Astrocyte of the cerebellum (primary cell): ENCODE results near the gene PARD3B.

Experiments used
- DNase-seq: peaks from one replicate; pipeline ENCODE4 v3.0.0-alpha.2; 2011; ENCODE audit warnings: low read depth
- H3K4me3 ChIP-seq: 2 replicates; pipeline ENCODE4 v1.5.1; 2011; ENCODE audit warnings: mild to moderate bottlenecking, low read depth, low read length, moderate library complexity
- CTCF ChIP-seq: IDR thresholded peaks from 2 replicates; pipeline ENCODE4 v1.5.1; 2012; ENCODE audit warnings: low read length, low read depth, moderate library complexity, mild to moderate bottlenecking; ENCODE audit errors: missing control alignments
- in situ Hi-C: cut with HindIII; loops from 2 replicates; pipeline ENCODE4 v1.10.0; 2017; ENCODE audit warnings: low sequenced_read_pairs

PARD3B gene

GRCh38 chr2:205161156-205161839 lies 616.0 kb downstream of the PARD3B start:
- in situ Hi-C loops: no loop called here
- no peak for TF ChIP-seq CTCF
- H3K4me3 ChIP-seq: no peak overlapping the region
- no peak for DNase-seq

GRCh38 chr2:205166745-205167144 lies 621.5 kb downstream of the PARD3B start:
- in situ Hi-C loops: no loop called here
- TF ChIP-seq CTCF: no peak
- no peak for DNase-seq
- no peak overlapping the region for H3K4me3 ChIP-seq

- in situ Hi-C loops: no loop called here
- no peak for TF ChIP-seq CTCF
- no peak overlapping the region for H3K4me3 ChIP-seq
- no peak for DNase-seq
These were observed 623.7 kb downstream of the PARD3B start for GRCh38 chr2:205169012-205169411.

- no peak overlapping the region for H3K4me3 ChIP-seq
- in situ Hi-C loops: no loop called here
- no peak for DNase-seq
- no peak for TF ChIP-seq CTCF
These were observed 624.2 kb downstream of the PARD3B start for GRCh38 chr2:205169464-205169863.

GRCh38 chr2:205170399-205170798 lies 625.1 kb downstream of the PARD3B start:
- no peak for TF ChIP-seq CTCF
- no peak overlapping the region for H3K4me3 ChIP-seq
- DNase-seq: no peak
- in situ Hi-C loops: no loop called here

- in situ Hi-C loops: no loop called here
- peak; percentile 19 for DNase-seq
- H3K4me3 ChIP-seq: no peak overlapping the region
- no peak for TF ChIP-seq CTCF
These were observed 626.1 kb downstream of the PARD3B start for GRCh38 chr2:205171261-205171940.
